Esophagus squamous epithelium (tissue), 4 donors: ENCODE measurements around the gene GAK.

Experiments used
- CTCF ChIP-seq, 6 experiments: fragments of 450-650 bp in 4 of 6; fragments of 200-600 bp in 2 of 6; sonication (generic) in 2 of 6; IDR thresholded peaks; one replicate each; pipeline ENCODE4 v1.5.1; 2016 to 2019; ENCODE audit warnings: antibody characterized with exemption in 6 of 6, mild to moderate bottlenecking in 4 of 6, moderate library complexity in 4 of 6
- POLR2A ChIP-seq, 4 donors: fragments of 450-650 bp; IDR thresholded peaks; one replicate each; pipeline ENCODE4 v1.6.1; 2017; ENCODE audit warnings: antibody characterized with exemption in 4 of 4, mild to moderate bottlenecking in 4 of 4, moderate library complexity in 3 of 4

- TF ChIP-seq POLR2A (IDR thresholded peaks at IDR 0.05), result no peak
- no peak for TF ChIP-seq CTCF (IDR thresholded peaks at IDR 0.05)
Measured at GRCh38 chr4:954211-955020, 22.3 kb upstream of the GAK start.
